ENCODE data around the gene HMCN1. TPM values are rescaled to one million over a fixed set of nuclear protein-coding genes. Genes with fewer than 3 reads are reported as not detected.
A peak's percentile ranks its signal among the peaks of the same experiment; 100 is the strongest.

The HMCN1 gene
- total RNA-seq, 2 donors from 2014 or later = 3.5 to 9.9 TPM

- Histone ChIP-seq H3K27me3 (replicated peaks; ENCODE audit: insufficient read depth) (no peaks in the 10 kb centered on the region), H3K9me3 (no peaks in the 10 kb centered on the region), H3K36me3 (no peaks in the 10 kb centered on the region), H3K4me3 (no peak overlapping the region), H3K4me1 (replicated peaks) (no peaks in the 10 kb centered on the region), H3K27ac (no peak overlapping the region)
- no peak for TF ChIP-seq POLR2AphosphoS5 (IDR thresholded peaks at IDR 0.05)
- TF ChIP-seq POLR2A (IDR thresholded peaks at IDR 0.05) = no peak
- TF ChIP-seq CTCF (IDR thresholded peaks at IDR 0.05) = no peak
- intact Hi-C loops (cut with DNase I) = no loop called here
- no peak for DNase-seq (ENCODE audit: low spot score)
Measured at GRCh38 chr1:185807275-185807674, 73.1 kb downstream of the HMCN1 start.

GRCh38 chr1:185808631-185809030 is 74.4 kb downstream of the HMCN1 start:
- 58% methylated on average over 1 of the region's 1 CpG for WGBS
- no peak overlapping the region for H3K27ac ChIP-seq

GRCh38 chr1:185811073-185811709 is 77.0 kb downstream of the HMCN1 start:
- Histone ChIP-seq H3K9me3 (no peaks in the 10 kb centered on the region), H3K36me3 (no peaks in the 10 kb centered on the region), H3K27me3 (replicated peaks; ENCODE audit: insufficient read depth) (no peaks in the 10 kb centered on the region), H3K4me1 (replicated peaks) (no peaks in the 10 kb centered on the region), H3K4me3 (no peak overlapping the region), H3K27ac (no peak overlapping the region)
- intact Hi-C loops (cut with DNase I) = no loop called here
- WGBS = 79% methylated on average over 3 of the region's 3 CpGs
- DNase-seq (ENCODE audit: low spot score) = no peak
- TF ChIP-seq POLR2A (IDR thresholded peaks at IDR 0.05) = no peak
- no peak for TF ChIP-seq CTCF (IDR thresholded peaks at IDR 0.05)
- TF ChIP-seq POLR2AphosphoS5 (IDR thresholded peaks at IDR 0.05) = no peak

More at GRCh38 chr1:185808631-185809030, 74.4 kb downstream of the HMCN1 start:
- H3K36me3 ChIP-seq = no peaks in the 10 kb centered on the region
- TF ChIP-seq POLR2A (IDR thresholded peaks at IDR 0.05) (no peak), POLR2AphosphoS5 (IDR thresholded peaks at IDR 0.05) (no peak), CTCF (IDR thresholded peaks at IDR 0.05) (no peak)
- no peaks in the 10 kb centered on the region for H3K27me3 ChIP-seq (replicated peaks; ENCODE audit: insufficient read depth)
- H3K4me3 ChIP-seq = no peak overlapping the region
- no peak for DNase-seq (ENCODE audit: low spot score)
- H3K9me3 ChIP-seq = no peaks in the 10 kb centered on the region
- intact Hi-C loops (cut with DNase I) = no loop called here
- H3K4me1 ChIP-seq (replicated peaks) = no peaks in the 10 kb centered on the region

- no peaks in the 10 kb centered on the region for H3K36me3 ChIP-seq
- no peak overlapping the region for H3K4me3 ChIP-seq
- no peaks in the 10 kb centered on the region for H3K27me3 ChIP-seq (replicated peaks; ENCODE audit: insufficient read depth)
- no peaks in the 10 kb centered on the region for H3K4me1 ChIP-seq (replicated peaks)
- H3K27ac ChIP-seq = no peak overlapping the region
- intact Hi-C loops (cut with DNase I) = no loop called here
- no peak for DNase-seq (ENCODE audit: low spot score)
- no peaks in the 10 kb centered on the region for H3K9me3 ChIP-seq
- no peak for TF ChIP-seq CTCF (IDR thresholded peaks at IDR 0.05)
- no peak for TF ChIP-seq POLR2AphosphoS5 (IDR thresholded peaks at IDR 0.05)
- TF ChIP-seq POLR2A (IDR thresholded peaks at IDR 0.05) = no peak
Measured at GRCh38 chr1:185812934-185813333, 78.7 kb downstream of the HMCN1 start.

- 74% methylated on average over 2 of the region's 2 CpGs for WGBS
- intact Hi-C loops (cut with DNase I) = no loop called here
- DNase-seq (ENCODE audit: low spot score) = no peak
- Histone ChIP-seq H3K36me3 (no peaks in the 10 kb centered on the region), H3K4me1 (replicated peaks) (no peaks in the 10 kb centered on the region), H3K27me3 (replicated peaks; ENCODE audit: insufficient read depth) (no peaks in the 10 kb centered on the region), H3K9me3 (no peaks in the 10 kb centered on the region), H3K4me3 (no peak overlapping the region), H3K27ac (no peak overlapping the region)
- TF ChIP-seq POLR2A (IDR thresholded peaks at IDR 0.05) (no peak), POLR2AphosphoS5 (IDR thresholded peaks at IDR 0.05) (no peak), CTCF (IDR thresholded peaks at IDR 0.05) (peak in 3 of 4 experiments; percentile 32 to 67 (median 32))
Measured at GRCh38 chr1:185813401-185813979, 79.3 kb downstream of the HMCN1 start.
